OCI-LY1 (cell line): ENCODE results near the gene NXNL2.

Experiments
- CTCF ChIP-seq: fragments of 200-600 bp; sonication (generic), shearing (Covaris generic); IDR thresholded peaks from 2 replicates; pipeline ENCODE4 v1.5.1; 2017; ENCODE audit warnings: mild to moderate bottlenecking, antibody characterized with exemption, low read length, moderate library complexity, mixed read lengths
- EZH2 ChIP-seq: fragments of 200-600 bp; sonication (generic), shearing (Covaris generic); IDR thresholded peaks from 2 replicates; pipeline ENCODE4 v1.8.0; 2017; ENCODE audit warnings: borderline replicate concordance, mixed run types, mild to moderate bottlenecking, antibody characterized with exemption, low read length, moderate library complexity, mixed read lengths

- no peak for TF ChIP-seq EZH2
- no peak for TF ChIP-seq CTCF
These were observed 40.0 kb downstream of the NXNL2 start for GRCh38 chr9:88574953-88575352.
